Prostate gland (tissue), 2 donors: ENCODE data around the gene SLC25A29.

Experiments
- POLR2A ChIP-seq: fragments of 450-650 bp; IDR thresholded peaks from one replicate; pipeline ENCODE4 v1.6.1; 2016; ENCODE audit warnings: antibody characterized with exemption, mild to moderate bottlenecking
- POLR2AphosphoS5 ChIP-seq: sonication (generic); formaldehyde crosslinking; IDR thresholded peaks from one replicate; pipeline ENCODE4 v1.6.1; 2017; ENCODE audit warnings: antibody characterized with exemption
- TF ChIP-seq, protein P1 (sequence below), 4 experiments: fragments of 200-600 bp in 2 of 4; fragments of 450-650 bp in 2 of 4; sonication (generic) in 2 of 4; IDR thresholded peaks; 1 replicate in 3 of 4; 2 replicates in 1 of 4; pipeline ENCODE4 v1.5.1; 2016 to 2019; ENCODE audit warnings: antibody characterized with exemption in 4 of 4, mild to moderate bottlenecking in 2 of 4, moderate library complexity in 2 of 4

DNA sequence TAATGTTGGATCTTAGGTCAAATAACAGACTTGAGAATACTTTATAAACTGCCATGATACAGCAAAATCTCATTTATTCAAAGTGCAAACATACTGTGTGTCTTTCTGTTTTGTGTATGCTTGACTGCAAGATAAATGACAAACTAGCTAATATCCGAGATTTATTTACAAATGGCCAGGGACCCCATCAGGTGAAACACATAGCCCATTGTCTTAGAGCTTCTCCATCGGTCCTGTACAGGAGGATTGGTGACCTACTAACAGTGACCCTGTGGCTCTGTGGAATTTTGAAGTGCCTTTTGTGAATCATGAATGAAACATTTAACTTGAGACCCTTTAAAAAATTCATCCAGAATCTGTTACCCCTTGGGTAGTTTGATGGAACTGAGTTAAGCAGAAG is 27.1 kb downstream of the SLC25A29 start:
- no peak for TF ChIP-seq POLR2A
- TF ChIP-seq, protein P1, sequence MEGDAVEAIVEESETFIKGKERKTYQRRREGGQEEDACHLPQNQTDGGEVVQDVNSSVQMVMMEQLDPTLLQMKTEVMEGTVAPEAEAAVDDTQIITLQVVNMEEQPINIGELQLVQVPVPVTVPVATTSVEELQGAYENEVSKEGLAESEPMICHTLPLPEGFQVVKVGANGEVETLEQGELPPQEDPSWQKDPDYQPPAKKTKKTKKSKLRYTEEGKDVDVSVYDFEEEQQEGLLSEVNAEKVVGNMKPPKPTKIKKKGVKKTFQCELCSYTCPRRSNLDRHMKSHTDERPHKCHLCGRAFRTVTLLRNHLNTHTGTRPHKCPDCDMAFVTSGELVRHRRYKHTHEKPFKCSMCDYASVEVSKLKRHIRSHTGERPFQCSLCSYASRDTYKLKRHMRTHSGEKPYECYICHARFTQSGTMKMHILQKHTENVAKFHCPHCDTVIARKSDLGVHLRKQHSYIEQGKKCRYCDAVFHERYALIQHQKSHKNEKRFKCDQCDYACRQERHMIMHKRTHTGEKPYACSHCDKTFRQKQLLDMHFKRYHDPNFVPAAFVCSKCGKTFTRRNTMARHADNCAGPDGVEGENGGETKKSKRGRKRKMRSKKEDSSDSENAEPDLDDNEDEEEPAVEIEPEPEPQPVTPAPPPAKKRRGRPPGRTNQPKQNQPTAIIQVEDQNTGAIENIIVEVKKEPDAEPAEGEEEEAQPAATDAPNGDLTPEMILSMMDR (IDR thresholded peaks at IDR 0.05): no peak
- no peak for TF ChIP-seq POLR2AphosphoS5
